Measurements from ENCODE around the gene PODXL. TPM values are rescaled to one million over a fixed set of nuclear protein-coding genes. Genes with fewer than 3 reads are reported as not detected.
A peak's percentile ranks its signal among the peaks of the same experiment; 100 is the strongest.

The PODXL gene
- total RNA-seq, 1 donor from 2014 or later = 160 TPM

DNA sequence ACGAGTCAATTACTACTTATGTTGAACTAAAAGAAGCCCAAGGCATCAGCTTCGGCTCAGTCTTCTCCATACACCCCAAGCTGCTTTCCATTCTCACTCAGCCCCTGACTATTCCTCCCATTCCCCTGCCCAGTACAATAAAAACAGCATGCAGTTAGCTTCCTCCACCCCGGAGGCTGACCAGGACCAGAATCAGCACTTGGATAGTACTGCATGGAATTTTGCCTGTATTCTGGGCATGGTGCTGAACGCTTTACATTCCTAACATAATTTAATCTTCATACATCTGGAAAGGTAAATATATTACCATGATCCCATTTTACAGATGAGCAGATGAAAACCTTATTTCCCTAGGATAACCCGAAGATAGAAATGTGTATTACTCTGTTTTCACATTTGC, 7.5 kb upstream of the PODXL start:
- no peak overlapping the region for H3K4me3 ChIP-seq (ENCODE audit: low read depth, low read length)
- DNase-seq (ENCODE audit: low read depth) = no peak
- H3K36me3 ChIP-seq (ENCODE audit: control insufficient read depth, insufficient read depth, low read length) = no peaks in the 10 kb centered on the region
- H3K27me3 ChIP-seq (ENCODE audit: control insufficient read depth, insufficient read depth, low read length) = peaks cover 2% of the 10 kb centered on the region
- TF ChIP-seq, protein P1, sequence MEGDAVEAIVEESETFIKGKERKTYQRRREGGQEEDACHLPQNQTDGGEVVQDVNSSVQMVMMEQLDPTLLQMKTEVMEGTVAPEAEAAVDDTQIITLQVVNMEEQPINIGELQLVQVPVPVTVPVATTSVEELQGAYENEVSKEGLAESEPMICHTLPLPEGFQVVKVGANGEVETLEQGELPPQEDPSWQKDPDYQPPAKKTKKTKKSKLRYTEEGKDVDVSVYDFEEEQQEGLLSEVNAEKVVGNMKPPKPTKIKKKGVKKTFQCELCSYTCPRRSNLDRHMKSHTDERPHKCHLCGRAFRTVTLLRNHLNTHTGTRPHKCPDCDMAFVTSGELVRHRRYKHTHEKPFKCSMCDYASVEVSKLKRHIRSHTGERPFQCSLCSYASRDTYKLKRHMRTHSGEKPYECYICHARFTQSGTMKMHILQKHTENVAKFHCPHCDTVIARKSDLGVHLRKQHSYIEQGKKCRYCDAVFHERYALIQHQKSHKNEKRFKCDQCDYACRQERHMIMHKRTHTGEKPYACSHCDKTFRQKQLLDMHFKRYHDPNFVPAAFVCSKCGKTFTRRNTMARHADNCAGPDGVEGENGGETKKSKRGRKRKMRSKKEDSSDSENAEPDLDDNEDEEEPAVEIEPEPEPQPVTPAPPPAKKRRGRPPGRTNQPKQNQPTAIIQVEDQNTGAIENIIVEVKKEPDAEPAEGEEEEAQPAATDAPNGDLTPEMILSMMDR (IDR thresholded peaks at IDR 0.05; ENCODE audit: insufficient read depth, low read length, poor library complexity, severe bottlenecking) = no peak

DNA sequence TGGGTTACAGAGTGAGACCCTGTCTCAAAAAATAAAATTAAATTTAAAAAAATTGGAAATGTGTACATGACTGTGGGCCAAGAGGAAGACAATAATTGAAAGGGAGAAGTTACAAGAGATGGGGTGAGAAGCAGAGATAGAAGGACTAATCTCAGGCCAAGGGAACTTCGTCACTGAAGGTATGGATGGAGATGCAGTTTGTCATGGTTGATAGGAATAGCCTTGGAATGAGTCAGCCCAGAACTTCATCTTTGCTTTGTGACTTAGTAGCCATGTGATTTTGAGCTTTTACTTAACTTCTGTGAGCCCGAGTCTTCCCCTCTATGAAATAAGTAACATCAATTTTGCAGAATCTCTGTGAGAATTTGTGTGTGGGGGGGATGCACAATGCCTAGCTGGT, 6.5 kb upstream of the PODXL start:
- TF ChIP-seq, protein P1 (IDR thresholded peaks at IDR 0.05; ENCODE audit: insufficient read depth, low read length, poor library complexity, severe bottlenecking) = no peak
- Histone ChIP-seq H3K4me3 (ENCODE audit: low read depth, low read length) (no peak overlapping the region), H3K27me3 (ENCODE audit: control insufficient read depth, insufficient read depth, low read length) (peaks cover 3% of the 10 kb centered on the region), H3K36me3 (ENCODE audit: control insufficient read depth, insufficient read depth, low read length) (no peaks in the 10 kb centered on the region)
- no peak for DNase-seq (ENCODE audit: low read depth)

DNA sequence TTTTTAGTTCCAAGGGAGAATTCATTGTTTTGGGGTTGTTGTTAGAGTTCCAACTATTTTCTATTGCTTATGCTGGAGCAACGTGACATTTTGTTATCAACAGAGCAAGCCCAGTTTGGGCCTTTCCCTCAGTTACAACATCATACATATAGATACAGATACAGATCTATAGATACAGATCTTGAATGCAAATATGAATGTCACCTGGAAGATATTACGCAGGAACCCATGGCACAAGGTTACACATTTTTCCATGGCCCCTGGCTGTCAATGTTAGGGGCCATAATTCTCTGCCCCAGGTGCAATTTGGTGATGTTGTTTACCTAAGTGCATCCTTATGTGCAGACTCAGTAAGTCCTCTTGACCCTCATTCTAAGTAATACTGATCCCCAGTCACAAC, 3.6 kb upstream of the PODXL start:
- TF ChIP-seq, protein P1 (IDR thresholded peaks at IDR 0.05; ENCODE audit: insufficient read depth, low read length, poor library complexity, severe bottlenecking) = no peak

DNA sequence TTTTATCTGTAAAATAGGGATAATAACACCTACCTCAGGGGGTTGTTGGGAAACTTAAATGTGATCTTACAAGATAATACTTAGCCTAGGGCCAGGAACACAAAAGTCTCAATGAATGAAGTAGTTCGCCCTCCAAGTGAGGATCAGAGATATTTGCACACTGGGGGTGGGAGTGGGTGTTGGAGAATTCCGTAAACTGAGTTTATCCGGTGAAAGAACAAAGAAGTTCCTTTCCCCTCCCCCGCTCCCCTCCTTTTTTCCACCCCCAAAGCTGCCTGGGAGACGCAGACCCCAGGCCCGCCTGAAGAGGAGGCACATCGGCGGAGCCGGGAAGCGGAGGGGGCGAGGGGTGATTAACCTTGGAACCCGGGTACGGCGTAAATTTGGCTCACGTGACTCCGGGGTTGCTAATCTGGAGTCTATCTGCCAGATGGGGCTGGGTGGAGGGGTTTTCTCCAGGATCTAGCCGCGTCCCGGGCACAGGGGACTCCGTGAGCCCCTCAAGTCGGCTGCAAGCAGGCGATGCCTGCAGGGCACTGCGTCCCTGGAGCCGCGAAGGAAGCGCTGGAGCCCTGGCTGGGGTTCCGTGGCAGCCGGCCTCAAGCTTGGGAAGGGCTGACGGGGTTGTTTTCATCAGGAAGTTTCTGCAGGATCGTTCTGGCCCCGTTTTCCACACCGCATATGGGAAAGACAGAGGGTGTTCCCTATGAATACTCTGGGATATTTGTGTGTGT, 1.4 kb upstream of the PODXL start:
- no peak for DNase-seq (ENCODE audit: low read depth)
- Histone ChIP-seq H3K27me3 (ENCODE audit: control insufficient read depth, insufficient read depth, low read length) (peaks cover 20% of the 10 kb centered on the region), H3K36me3 (ENCODE audit: control insufficient read depth, insufficient read depth, low read length) (no peaks in the 10 kb centered on the region), H3K4me3 (ENCODE audit: low read depth, low read length) (peak overlapping the region; percentile 10)
- TF ChIP-seq, protein P1 (IDR thresholded peaks at IDR 0.05; ENCODE audit: insufficient read depth, low read length, poor library complexity, severe bottlenecking) = no peak

More for the DNA sequence above, 3.6 kb upstream of the PODXL start:
- Histone ChIP-seq H3K36me3 (ENCODE audit: control insufficient read depth, insufficient read depth, low read length) (no peaks in the 10 kb centered on the region), H3K4me3 (ENCODE audit: low read depth, low read length) (no peak overlapping the region), H3K27me3 (ENCODE audit: control insufficient read depth, insufficient read depth, low read length) (peaks cover 13% of the 10 kb centered on the region)
- DNase-seq (ENCODE audit: low read depth) = no peak

DNA sequence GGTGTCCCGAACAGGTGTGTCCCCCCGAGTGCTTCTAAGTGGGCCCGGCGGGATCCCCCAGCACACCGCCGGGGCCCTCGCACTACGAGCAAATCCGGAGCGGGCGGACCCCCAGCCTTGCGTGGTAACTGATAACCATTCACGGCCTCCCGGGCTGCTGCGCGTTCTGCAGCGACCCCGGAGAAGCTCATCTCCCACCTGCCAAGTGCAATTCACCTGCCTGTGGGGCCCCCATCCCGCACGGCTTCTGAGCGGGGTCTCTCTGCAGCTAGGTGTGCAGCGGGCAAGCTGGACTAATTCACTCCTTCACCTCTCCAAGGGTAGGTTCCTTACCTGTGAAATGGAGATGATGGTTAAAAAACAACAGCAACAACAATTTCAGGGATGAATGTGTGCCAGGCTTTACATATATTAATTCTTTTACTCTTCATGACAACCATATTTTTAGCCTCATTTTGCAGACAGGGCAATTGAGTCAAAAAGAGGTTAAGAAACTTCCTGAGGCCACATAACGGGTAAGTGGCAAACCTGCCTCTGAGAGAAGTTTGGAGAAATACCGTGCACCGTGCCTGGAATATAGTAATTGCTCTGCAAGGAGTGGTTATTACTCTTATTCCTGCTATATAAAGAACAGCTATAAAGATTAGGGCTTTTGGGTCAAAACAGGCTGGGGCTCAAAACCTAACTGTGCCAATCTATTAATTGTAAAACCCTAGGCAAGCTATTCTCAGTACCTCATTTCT, 652 bp upstream of the PODXL start:
- no peak for DNase-seq (ENCODE audit: low read depth)
- peaks cover 20% of the 10 kb centered on the region for H3K27me3 ChIP-seq (ENCODE audit: control insufficient read depth, insufficient read depth, low read length)
- peak overlapping the region; percentile 46 for H3K4me3 ChIP-seq (ENCODE audit: low read depth, low read length)
- TF ChIP-seq, protein P1 (IDR thresholded peaks at IDR 0.05; ENCODE audit: insufficient read depth, low read length, poor library complexity, severe bottlenecking) = no peak
- no peaks in the 10 kb centered on the region for H3K36me3 ChIP-seq (ENCODE audit: control insufficient read depth, insufficient read depth, low read length)

All from kidney epithelial cell (primary cell).